Loucy (cell line): ENCODE results near the gene CSF3.

Experiments
- H2AFZ ChIP-seq: fragments of 200-600 bp; sonication (generic); 2 replicates; pipeline ENCODE4 v1.6.0; 2016; ENCODE audit warnings: antibody characterized with exemption, mild to moderate bottlenecking, low read length, moderate library complexity
- H3F3A ChIP-seq: fragments of 200-600 bp; 2 replicates; pipeline ENCODE4 v1.6.0; 2016; ENCODE audit warnings: antibody characterized with exemption, low read depth, mild to moderate bottlenecking
- H3K27me3 ChIP-seq: fragments of 200-600 bp; sonication (generic); 2 replicates; pipeline ENCODE4 v1.6.1; 2014; ENCODE audit warnings: low read length, mild to moderate bottlenecking; ENCODE audit not compliant: insufficient read depth, poor library complexity, severe bottlenecking
- H3K36me3 ChIP-seq: fragments of 200-600 bp; sonication (generic); 2 replicates; pipeline ENCODE4 v1.6.1; 2016; ENCODE audit warnings: low read length; ENCODE audit not compliant: insufficient read depth
- H3K4me1 ChIP-seq: fragments of 200-600 bp; sonication (generic); 2 replicates; pipeline ENCODE4 v1.5.1; 2014; ENCODE audit warnings: low read length, mild to moderate bottlenecking; ENCODE audit not compliant: insufficient read depth, poor library complexity, severe bottlenecking
- H3K4me2 ChIP-seq: fragments of 200-600 bp; sonication (generic); 2 replicates; pipeline ENCODE4 v1.6.0; 2014; ENCODE audit warnings: antibody characterized with exemption, low read length, low read depth, mild to moderate bottlenecking; ENCODE audit not compliant: poor library complexity, severe bottlenecking
- H3K4me3 ChIP-seq: fragments of 200-600 bp; sonication (generic); 2 replicates; pipeline ENCODE4 v1.5.1; 2014; ENCODE audit warnings: low read length, mild to moderate bottlenecking, mixed read lengths; ENCODE audit not compliant: poor library complexity, severe bottlenecking
- H3K79me2 ChIP-seq: fragments of 200-600 bp; sonication (generic); 2 replicates; pipeline ENCODE4 v1.6.1; 2014; ENCODE audit warnings: low read length; ENCODE audit not compliant: insufficient read depth
- H3K9ac ChIP-seq: fragments of 200-600 bp; sonication (generic); 2 replicates; pipeline ENCODE4 v1.6.0; 2014; ENCODE audit warnings: mild to moderate bottlenecking, low read depth, low read length, moderate library complexity; ENCODE audit not compliant: poor library complexity, severe bottlenecking
- H3K9me2 ChIP-seq: fragments of 200-600 bp; sonication (generic); replicated peaks from 2 replicates; pipeline ENCODE4 v1.6.1; 2016; ENCODE audit warnings: low read depth, low read length, mixed read lengths
- H3K9me3 ChIP-seq: fragments of 200-600 bp; sonication (generic); 2 replicates; pipeline ENCODE4 v1.6.1; 2014; ENCODE audit warnings: mild to moderate bottlenecking, antibody characterized with exemption, low read length, low read depth; ENCODE audit not compliant: insufficient read depth
- H4K20me1 ChIP-seq: fragments of 200-600 bp; sonication (generic); 2 replicates; pipeline ENCODE4 v1.6.0; 2014; ENCODE audit warnings: antibody characterized with exemption, low read length, mild to moderate bottlenecking; ENCODE audit not compliant: insufficient read depth, poor library complexity, severe bottlenecking
- EZH2phosphoT487 ChIP-seq: fragments of 200-600 bp; IDR thresholded peaks from 2 replicates; pipeline ENCODE4 v1.6.1; 2018; ENCODE audit warnings: antibody characterized with exemption, mild to moderate bottlenecking, moderate library complexity, borderline replicate concordance
- TF ChIP-seq, protein P1 (sequence below): fragments of 200-600 bp; sonication (generic); conservative IDR thresholded peaks from 2 replicates; pipeline ENCODE4 v1.5.1; 2014; ENCODE audit warnings: mild to moderate bottlenecking, antibody characterized with exemption, low read length

CSF3 gene

DNA sequence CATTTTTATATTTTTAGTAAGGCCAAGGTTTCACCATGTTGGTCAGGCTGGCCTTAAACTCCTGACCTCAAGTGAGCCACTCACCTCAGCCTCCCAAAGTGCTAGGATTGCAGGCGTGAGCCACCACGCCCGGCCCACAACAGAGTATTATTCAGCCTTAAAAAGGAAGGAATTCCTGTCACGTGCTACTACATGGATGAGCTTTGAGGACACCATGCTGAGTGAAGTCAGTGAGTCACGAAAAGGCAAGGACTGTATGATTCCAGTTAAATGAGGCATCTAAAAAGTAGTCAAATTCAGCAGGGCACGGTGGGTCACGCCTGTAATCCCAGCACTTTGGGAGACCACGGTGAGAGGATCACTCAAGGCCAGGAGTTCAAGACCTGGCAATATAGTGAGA is 9.7 kb downstream of the CSF3 start:
- TF ChIP-seq, protein P1, sequence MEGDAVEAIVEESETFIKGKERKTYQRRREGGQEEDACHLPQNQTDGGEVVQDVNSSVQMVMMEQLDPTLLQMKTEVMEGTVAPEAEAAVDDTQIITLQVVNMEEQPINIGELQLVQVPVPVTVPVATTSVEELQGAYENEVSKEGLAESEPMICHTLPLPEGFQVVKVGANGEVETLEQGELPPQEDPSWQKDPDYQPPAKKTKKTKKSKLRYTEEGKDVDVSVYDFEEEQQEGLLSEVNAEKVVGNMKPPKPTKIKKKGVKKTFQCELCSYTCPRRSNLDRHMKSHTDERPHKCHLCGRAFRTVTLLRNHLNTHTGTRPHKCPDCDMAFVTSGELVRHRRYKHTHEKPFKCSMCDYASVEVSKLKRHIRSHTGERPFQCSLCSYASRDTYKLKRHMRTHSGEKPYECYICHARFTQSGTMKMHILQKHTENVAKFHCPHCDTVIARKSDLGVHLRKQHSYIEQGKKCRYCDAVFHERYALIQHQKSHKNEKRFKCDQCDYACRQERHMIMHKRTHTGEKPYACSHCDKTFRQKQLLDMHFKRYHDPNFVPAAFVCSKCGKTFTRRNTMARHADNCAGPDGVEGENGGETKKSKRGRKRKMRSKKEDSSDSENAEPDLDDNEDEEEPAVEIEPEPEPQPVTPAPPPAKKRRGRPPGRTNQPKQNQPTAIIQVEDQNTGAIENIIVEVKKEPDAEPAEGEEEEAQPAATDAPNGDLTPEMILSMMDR = no peak
- no peak for TF ChIP-seq EZH2phosphoT487
- no peaks in the 10 kb centered on the region for H3F3A ChIP-seq
- no peak overlapping the region for H3K4me2 ChIP-seq
- no peak overlapping the region for H2AFZ ChIP-seq
- no peaks in the 10 kb centered on the region for H3K27me3 ChIP-seq
- H3K9ac ChIP-seq = no peak overlapping the region
- H3K9me2 ChIP-seq = no peaks in the 10 kb centered on the region
- no peaks in the 10 kb centered on the region for H3K79me2 ChIP-seq
- no peaks in the 10 kb centered on the region for H4K20me1 ChIP-seq
- H3K4me1 ChIP-seq = no peaks in the 10 kb centered on the region
- no peaks in the 10 kb centered on the region for H3K9me3 ChIP-seq
- no peak overlapping the region for H3K4me3 ChIP-seq
- H3K36me3 ChIP-seq = peaks cover 42% of the 10 kb centered on the region; the same call in 1 of the 2 replicates

DNA sequence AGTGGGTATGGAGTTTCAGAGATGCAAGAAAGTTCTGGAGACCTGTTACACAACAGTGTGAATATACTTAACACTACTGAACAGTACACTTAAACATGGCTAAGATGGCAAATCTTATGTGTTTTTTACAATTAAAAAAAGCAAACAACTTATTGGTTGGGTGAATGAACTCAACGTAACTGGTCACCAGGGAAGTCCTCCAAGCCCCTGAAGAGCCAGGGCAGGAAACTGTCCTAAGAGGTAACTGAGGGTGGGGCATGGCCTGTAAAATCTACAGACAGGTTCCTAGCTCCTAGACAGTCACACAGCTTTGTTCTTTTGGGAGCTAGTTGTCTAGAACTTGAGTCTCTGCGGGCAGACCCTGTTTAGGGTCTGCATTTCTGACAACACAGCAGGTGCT is 10.3 kb downstream of the CSF3 start:
- Histone ChIP-seq H3K27me3 (no peaks in the 10 kb centered on the region), H3K4me2 (no peak overlapping the region), H3K36me3 (peaks cover 42% of the 10 kb centered on the region; the same call in 1 of the 2 replicates)

DNA sequence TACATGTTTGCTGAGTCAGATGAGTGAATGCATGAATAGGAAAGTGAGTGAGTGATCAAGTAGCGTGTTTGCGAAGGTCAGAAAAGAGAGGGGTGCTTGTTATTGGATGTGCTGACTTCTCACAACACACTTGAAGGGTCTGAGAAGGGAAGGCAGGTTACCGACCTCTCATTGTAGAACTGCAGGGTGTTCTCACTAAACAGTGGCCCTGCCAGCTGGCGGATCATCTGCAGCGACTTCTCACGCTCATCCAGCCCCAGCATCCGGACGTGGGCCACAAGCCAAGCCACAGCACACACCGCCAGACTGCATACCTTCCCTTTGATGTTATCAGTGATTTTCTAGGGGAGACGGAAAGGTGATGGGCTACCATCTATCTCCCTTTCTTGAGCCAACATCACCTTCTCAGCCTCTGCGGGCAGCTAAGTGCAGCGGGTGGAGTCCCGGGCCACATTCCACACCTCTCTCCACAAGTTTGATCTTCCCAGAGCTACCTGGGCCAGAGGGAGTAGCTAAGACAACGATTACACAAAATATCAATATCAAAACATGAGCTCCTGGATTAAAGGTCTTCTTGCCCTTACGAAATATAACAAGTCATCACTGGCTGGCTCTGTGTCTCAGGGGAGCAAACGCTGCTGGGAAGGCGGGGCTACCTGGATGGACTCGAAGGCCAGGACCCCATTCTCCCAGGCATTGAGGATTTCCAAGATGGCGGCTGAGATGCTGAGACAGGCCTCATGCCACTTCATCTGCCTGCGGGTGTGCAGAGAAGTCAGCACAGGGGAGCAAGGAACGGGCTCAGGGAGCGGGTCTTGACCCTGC is 11.0 kb downstream of the CSF3 start:
- no peaks in the 10 kb centered on the region for H3K79me2 ChIP-seq
- H3K4me1 ChIP-seq = no peaks in the 10 kb centered on the region
- H2AFZ ChIP-seq = no peak overlapping the region
- no peak overlapping the region for H3K4me3 ChIP-seq
- no peak overlapping the region for H3K4me2 ChIP-seq
- H3K36me3 ChIP-seq = peaks cover 46% of the 10 kb centered on the region; the same call in 1 of the 2 replicates
- no peaks in the 10 kb centered on the region for H3F3A ChIP-seq
- H4K20me1 ChIP-seq = no peaks in the 10 kb centered on the region
- no peak for TF ChIP-seq EZH2phosphoT487
- H3K27me3 ChIP-seq = no peaks in the 10 kb centered on the region
- no peak overlapping the region for H3K9ac ChIP-seq
- no peaks in the 10 kb centered on the region for H3K9me2 ChIP-seq
- no peaks in the 10 kb centered on the region for H3K9me3 ChIP-seq

More for the DNA sequence above, 10.3 kb downstream of the CSF3 start:
- Histone ChIP-seq H3K9ac (no peak overlapping the region), H3K9me2 (no peaks in the 10 kb centered on the region), H3K4me3 (no peak overlapping the region), H3K79me2 (no peaks in the 10 kb centered on the region), H2AFZ (no peak overlapping the region), H4K20me1 (no peaks in the 10 kb centered on the region), H3K9me3 (no peaks in the 10 kb centered on the region), H3K4me1 (no peaks in the 10 kb centered on the region), H3F3A (no peaks in the 10 kb centered on the region)
- TF ChIP-seq, protein P1 = no peak
- TF ChIP-seq EZH2phosphoT487 = no peak
